HEK293 (cell line): ENCODE data around the gene AZGP1.
A peak's percentile ranks its signal among the peaks of the same experiment; 100 is the strongest.
"Not testable (repeated sequence)": the region's sequence is repeated elsewhere in the genome, so short reads cannot be mapped to it uniquely, and the experiment has no call there.

ENCODE experiments used
- CTCF ChIA-PET: fragments of 350-600 bp; formaldehyde crosslinking; extraction: SDS; loops from one replicate; lab custom pipeline; 2021; ENCODE audit warnings: antibody characterized with exemption; lab: Yijun Ruan, JAX
- POLR2A ChIA-PET: fragments of 300-600 bp; formaldehyde crosslinking; extraction: SDS; loops from one replicate; lab custom pipeline; 2020; ENCODE audit warnings: antibody characterized with exemption, inconsistent platforms; lab: Yijun Ruan, JAX
- H3K27ac ChIP-seq: fragments of 200-500 bp; sonication (Bioruptor generic); 2 replicates; pipeline ENCODE4 v1.5.1; 2014; ENCODE audit warnings: low read depth, low read length, control low read depth, inconsistent platforms; ENCODE audit errors: extremely low read depth
- H3K36me3 ChIP-seq, 2 experiments: fragments of 200-500 bp in 1 of 2; sonication (Bioruptor generic) in 1 of 2; 1 replicate in 1 of 2; 2 replicates in 1 of 2; pipeline ENCODE4 v1.5.1; 2014 to 2017; ENCODE audit warnings: inconsistent platforms in 2 of 2, low read length in 2 of 2; ENCODE audit not compliant: control insufficient read depth in 2 of 2, insufficient read depth in 1 of 2
- H3K4me1 ChIP-seq: fragments of 200-500 bp; sonication (Bioruptor generic); 2 replicates; pipeline ENCODE4 v1.5.1; 2014; ENCODE audit warnings: mild to moderate bottlenecking, low read length, inconsistent platforms; ENCODE audit not compliant: control insufficient read depth, insufficient read depth
- H3K4me3 ChIP-seq: 2 replicates; pipeline ENCODE4 v1.5.1; 2011; ENCODE audit warnings: low read depth, mild to moderate bottlenecking, control low read depth, low read length, moderate library complexity
- H3K9me3 ChIP-seq: fragments of 200-500 bp; sonication (Bioruptor generic); 2 replicates; pipeline ENCODE4 v1.5.1; 2014; ENCODE audit warnings: low read depth, low read length, inconsistent platforms; ENCODE audit not compliant: control insufficient read depth, insufficient read depth
- BCL6B ChIP-seq: fragments of 450-650 bp; formaldehyde crosslinking; IDR thresholded peaks from 2 replicates; pipeline ENCODE4 v1.5.1; 2017; ENCODE audit warnings: missing biosample characterization, missing genetic modification characterization
- KLF9 ChIP-seq: fragments of 450-650 bp; formaldehyde crosslinking; IDR thresholded peaks from 2 replicates; pipeline ENCODE4 v1.5.1; 2016; ENCODE audit warnings: missing biosample characterization, missing genetic modification characterization, low read depth
- PRDM4 ChIP-seq: fragments of 450-650 bp; formaldehyde crosslinking; IDR thresholded peaks from 2 replicates; pipeline ENCODE4 v1.5.1; 2017; ENCODE audit warnings: missing biosample characterization, missing genetic modification characterization
- YY2 ChIP-seq: fragments of 450-650 bp; formaldehyde crosslinking; IDR thresholded peaks from 2 replicates; pipeline ENCODE4 v1.5.1; 2016; ENCODE audit warnings: missing biosample characterization, missing genetic modification characterization
- ZFP69B ChIP-seq: fragments of 450-650 bp; formaldehyde crosslinking; IDR thresholded peaks from 2 replicates; pipeline ENCODE4 v1.5.1; 2016; ENCODE audit warnings: missing biosample characterization, missing genetic modification characterization
- ZNF169 ChIP-seq: fragments of 450-650 bp; formaldehyde crosslinking; IDR thresholded peaks from 2 replicates; pipeline ENCODE4 v1.5.1; 2016; ENCODE audit warnings: missing biosample characterization, missing genetic modification characterization
- ZNF792 ChIP-seq: fragments of 450-650 bp; formaldehyde crosslinking; IDR thresholded peaks from 2 replicates; pipeline ENCODE4 v1.5.1; 2016; ENCODE audit warnings: missing biosample characterization, missing genetic modification characterization
- ZNF830 ChIP-seq: fragments of 450-650 bp; IDR thresholded peaks from 2 replicates; pipeline ENCODE4 v1.5.0; 2018; ENCODE audit warnings: missing biosample characterization, missing genetic modification characterization, low read depth, mild to moderate bottlenecking, moderate library complexity
- TF ChIP-seq, protein P1 (sequence below): fragments of 450-650 bp; formaldehyde crosslinking; IDR thresholded peaks from 2 replicates; pipeline ENCODE4 v1.5.1; 2017; ENCODE audit warnings: missing biosample characterization, missing genetic modification characterization
- TF ChIP-seq, protein P2 (sequence below): fragments of 450-650 bp; IDR thresholded peaks from 2 replicates; pipeline ENCODE4 v1.5.1; 2018; ENCODE audit warnings: missing biosample characterization, missing genetic modification characterization

The AZGP1 gene

DNA sequence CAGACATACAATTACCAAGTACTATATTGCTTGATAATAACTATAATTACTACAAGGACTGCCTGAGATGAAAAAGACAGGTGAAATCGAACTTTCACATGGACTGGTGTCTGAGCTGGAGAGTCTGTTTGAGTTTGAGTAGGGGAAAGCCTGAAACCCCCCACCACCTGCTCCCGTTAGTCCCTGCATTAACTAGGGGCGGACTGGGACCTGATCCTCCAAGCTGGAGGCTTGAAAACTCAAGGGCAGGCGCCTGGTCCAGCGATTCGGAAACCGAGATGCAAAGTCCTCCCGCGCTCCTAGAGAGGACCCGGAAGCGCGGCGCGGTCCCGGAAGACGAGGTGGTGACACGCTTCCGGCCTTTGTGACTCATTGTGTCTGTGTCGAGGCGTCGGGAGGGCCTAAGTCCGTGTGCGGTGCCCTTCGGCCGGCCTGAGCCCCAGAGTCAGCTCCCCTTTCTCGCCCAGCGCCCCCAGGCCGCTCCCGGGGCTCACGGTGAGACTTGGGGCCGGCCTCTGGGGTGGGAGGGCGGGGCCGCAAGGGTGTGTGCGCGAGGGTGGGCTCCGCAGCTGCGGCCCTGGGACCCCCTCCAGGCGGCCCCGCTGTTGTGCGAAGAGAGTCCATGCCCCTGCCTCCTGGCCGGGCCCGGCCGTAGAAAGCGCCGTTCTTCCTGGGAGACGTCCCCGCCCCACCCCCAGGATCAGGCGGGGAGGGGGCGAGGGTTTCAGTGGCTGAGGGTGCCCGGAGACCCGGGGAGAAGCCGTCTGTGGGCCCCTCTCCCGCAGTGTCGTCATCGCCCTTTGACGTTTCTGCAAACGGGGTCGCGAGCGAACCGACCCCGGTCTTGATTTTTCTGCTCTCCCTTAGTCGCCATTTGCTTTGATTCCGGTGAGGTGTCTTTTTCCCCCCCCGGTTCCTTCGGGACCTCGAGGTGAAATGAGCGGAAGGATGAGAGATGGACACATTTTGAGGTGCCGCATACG lies 39.7 kb upstream of the AZGP1 start, which contains the start of gene ZKSCAN1 (continued):
- TF ChIP-seq, protein P1, sequence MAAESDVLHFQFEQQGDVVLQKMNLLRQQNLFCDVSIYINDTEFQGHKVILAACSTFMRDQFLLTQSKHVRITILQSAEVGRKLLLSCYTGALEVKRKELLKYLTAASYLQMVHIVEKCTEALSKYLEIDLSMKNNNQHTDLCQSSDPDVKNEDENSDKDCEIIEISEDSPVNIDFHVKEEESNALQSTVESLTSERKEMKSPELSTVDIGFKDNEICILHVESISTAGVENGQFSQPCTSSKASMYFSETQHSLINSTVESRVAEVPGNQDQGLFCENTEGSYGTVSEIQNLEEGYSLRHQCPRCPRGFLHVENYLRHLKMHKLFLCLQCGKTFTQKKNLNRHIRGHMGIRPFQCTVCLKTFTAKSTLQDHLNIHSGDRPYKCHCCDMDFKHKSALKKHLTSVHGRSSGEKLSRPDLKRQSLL (tag by site-specific recombination) = 0 out of 2 replicates have a peak, but pooled peaks have one; percentile 24
- TF ChIP-seq ZNF792 (tag by site-specific recombination) = no peak
- peak; percentile 73 for TF ChIP-seq ZFP69B
- no peak; the same call in 1 of the 2 replicates for TF ChIP-seq KLF9 (tag by site-specific recombination)

- CTCF ChIA-PET = interaction anchor here (0.5 kb wide), 1 partner anchor 350 kb away, joined by 5 read pairs; no protein-coding TSS in a partner anchor
Observed at GRCh38 chr7:100013328-100013676, 37.5 kb upstream of the AZGP1 start.

DNA sequence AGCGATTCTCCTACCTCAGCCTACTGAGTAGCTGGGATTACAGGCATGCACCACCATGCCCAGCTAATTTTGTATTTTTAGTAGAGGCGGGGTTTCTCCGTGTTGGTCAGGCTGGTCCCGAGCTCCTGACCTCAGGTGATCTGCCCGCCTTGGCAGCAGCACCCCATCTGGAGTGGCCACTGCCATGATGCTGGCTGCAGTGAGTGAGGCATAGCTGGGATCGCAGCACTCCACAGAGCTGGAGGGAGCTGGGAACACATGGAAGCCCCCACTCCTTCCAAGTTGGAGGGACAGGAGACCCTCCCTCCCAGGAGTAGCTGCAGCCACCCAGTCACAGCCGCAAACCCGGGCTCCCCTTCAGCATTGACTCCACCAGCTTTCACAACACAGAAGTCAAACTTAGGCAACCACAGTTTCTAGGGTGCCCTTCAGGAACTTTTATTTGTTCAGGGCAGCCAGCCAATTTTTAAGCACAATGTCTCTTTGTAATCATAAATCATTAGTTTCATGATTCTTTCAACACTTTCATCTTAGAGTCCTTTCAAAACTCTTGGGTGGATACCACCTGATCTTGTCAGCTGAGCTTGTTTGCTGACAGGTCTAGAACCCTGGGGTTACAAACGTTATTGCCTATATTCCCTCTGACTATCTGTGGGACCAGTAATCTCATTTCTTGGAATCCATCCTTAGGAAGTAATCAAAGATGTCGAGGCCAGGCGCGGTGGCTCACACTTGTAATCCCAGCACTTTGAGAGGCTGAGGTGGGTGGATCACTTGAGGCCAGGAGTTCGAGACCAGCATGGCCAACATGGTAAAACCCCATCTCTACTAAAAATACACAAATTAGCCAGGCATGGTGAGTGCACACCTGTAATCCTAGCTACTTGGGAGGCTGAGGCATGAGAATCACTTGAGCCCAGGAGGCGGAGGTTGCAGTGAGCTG lies 36.8 kb upstream of the AZGP1 start:
- not testable (repeated sequence) for H3K27ac ChIP-seq, H3K4me1 ChIP-seq, H3K36me3 ChIP-seq, H3K4me3 ChIP-seq, H3K9me3 ChIP-seq
- ChIA-PET CTCF (interaction anchor here (0.5 to 0.8 kb wide), 3 partner anchors 25 to 351 kb away, joined by 3 to 5 read pairs (median 5); no protein-coding TSS in a partner anchor), POLR2A (interaction anchor here (0.5 kb wide), 2 partner anchors 18 to 1133 kb away, joined by 3 read pairs; no protein-coding TSS in a partner anchor)
- TF ChIP-seq YY2 (peak; percentile 34; the same call in 1 of the 2 replicates), ZNF169 (peak; percentile 67; the same call in 1 of the 2 replicates), PRDM4 (tag by site-specific recombination) (peak; percentile 97), BCL6B (peak; percentile 84)

More at GRCh38 chr7:100013328-100013676, 37.5 kb upstream of the AZGP1 start:
- no peak for TF ChIP-seq ZNF830 (tag by site-specific recombination)
- TF ChIP-seq, protein P2, sequence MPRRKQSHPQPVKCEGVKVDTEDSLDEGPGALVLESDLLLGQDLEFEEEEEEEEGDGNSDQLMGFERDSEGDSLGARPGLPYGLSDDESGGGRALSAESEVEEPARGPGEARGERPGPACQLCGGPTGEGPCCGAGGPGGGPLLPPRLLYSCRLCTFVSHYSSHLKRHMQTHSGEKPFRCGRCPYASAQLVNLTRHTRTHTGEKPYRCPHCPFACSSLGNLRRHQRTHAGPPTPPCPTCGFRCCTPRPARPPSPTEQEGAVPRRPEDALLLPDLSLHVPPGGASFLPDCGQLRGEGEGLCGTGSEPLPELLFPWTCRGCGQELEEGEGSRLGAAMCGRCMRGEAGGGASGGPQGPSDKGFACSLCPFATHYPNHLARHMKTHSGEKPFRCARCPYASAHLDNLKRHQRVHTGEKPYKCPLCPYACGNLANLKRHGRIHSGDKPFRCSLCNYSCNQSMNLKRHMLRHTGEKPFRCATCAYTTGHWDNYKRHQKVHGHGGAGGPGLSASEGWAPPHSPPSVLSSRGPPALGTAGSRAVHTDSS (tag by site-specific recombination) = 0 out of 2 replicates have a peak, but pooled peaks have one; percentile 37
- peaks cover 7% of the 10 kb centered on the region; the same call in 1 of the 2 replicates for H3K4me1 ChIP-seq
- POLR2A ChIA-PET = interaction anchor here (0.5 kb wide), 1 partner anchor 19 kb away, joined by 3 read pairs; no protein-coding TSS in a partner anchor
- no peak overlapping the region for H3K27ac ChIP-seq
- H3K36me3 ChIP-seq = peaks cover 0 to 3% of the 10 kb centered on the region in 2 experiments; a peak in 1 of 3 replicates
- no peaks in the 10 kb centered on the region for H3K9me3 ChIP-seq
- H3K4me3 ChIP-seq = no peak overlapping the region
